ENCODE measurements around the gene PDE7B.

Gene PDE7B

DNA sequence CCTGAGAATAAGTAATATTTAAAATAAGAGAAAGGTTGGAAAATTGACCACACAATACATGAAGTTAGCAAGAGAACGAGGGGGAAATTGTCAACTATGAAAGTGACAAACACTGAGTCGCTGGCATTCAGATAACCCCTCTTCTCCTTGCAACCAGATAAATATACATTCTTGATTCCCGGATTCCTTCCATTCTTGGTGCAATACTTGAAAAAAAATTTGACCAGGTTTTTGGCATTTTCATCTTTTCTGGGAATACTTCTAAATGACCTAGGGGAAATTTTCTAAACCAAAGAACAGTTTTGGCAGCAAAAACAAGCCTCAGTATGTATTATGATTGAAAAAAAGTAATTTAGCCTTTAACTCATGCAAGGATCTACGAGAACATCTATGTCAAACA is 164.0 kb downstream of the PDE7B start:
- Histone ChIP-seq H3K27me3 (ENCODE audit: control insufficient read depth, insufficient read depth, low read length, poor library complexity, severe bottlenecking) (no peaks in the 10 kb centered on the region), H3K9me3 (ENCODE audit: control insufficient read depth, low read length) (no peaks in the 10 kb centered on the region), H3K4me1 (ENCODE audit: control insufficient read depth, insufficient read depth, low read length) (no peaks in the 10 kb centered on the region), H3K27ac (ENCODE audit: insufficient read depth, low read depth, low read length, poor library complexity, severe bottlenecking) (no peak overlapping the region), H3K36me3 (ENCODE audit: control insufficient read depth, insufficient read depth, low read length) (no peaks in the 10 kb centered on the region), H3K4me3 (ENCODE audit: insufficient read depth, low read depth, low read length) (no peak overlapping the region)
- 77 to 87% methylated on average over 3 to 4 of the region's 4 CpGs for WGBS, 2 experiments

DNA sequence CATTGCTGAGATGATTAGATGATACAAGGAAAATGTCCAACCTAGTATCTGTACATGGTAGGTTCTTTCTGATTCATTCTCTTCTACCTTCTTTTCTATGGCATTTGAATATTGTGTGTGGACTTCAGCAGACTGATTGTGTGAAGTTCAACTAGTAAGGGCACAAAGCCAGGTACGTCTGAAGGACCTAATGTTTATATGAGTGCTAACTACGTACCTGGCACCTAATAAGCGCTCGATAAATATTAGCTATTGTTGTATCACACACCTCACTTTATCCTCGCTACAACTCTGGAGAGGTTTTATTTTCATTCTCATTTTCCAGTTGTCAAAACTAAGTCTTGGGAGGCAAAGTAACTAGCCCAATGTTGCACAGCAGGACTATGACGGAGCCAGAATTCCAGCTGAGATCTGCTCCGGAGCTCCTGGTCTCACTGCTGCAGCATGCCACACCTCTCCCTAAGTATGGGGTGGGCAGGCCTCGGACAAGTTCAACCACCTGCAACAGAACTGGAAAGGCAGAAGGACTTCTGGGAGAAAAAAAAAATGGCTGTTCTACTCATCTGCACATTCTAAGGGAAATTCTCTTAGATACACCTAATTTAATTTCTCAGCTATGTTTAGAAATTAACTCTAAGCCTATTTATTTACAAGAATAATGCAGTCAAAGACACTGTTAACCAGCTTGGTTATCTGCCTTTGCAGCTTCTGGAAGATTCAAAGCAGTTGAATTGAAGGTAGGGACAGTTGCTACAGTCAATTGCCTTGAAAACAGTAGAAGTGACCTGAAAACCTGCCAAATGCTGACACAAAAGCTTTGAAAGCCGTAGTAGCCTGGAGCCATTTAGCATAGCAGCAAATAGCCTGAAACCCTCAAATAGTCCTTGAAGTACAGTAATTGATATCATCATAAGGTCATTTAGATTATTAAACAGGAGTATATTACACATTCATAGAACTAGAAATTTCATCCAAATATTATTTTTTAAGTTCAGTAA is 165.0 kb downstream of the PDE7B start:
- no peaks in the 10 kb centered on the region for H3K4me1 ChIP-seq (ENCODE audit: control insufficient read depth, insufficient read depth, low read length)
- WGBS, 2 experiments, result 86 to 87% methylated on average over 9 of the region's 9 CpGs
- H3K27ac ChIP-seq (ENCODE audit: insufficient read depth, low read depth, low read length, poor library complexity, severe bottlenecking), result no peak overlapping the region
- no peaks in the 10 kb centered on the region for H3K36me3 ChIP-seq (ENCODE audit: control insufficient read depth, insufficient read depth, low read length)
- no peak overlapping the region for H3K4me3 ChIP-seq (ENCODE audit: insufficient read depth, low read depth, low read length)
- H3K9me3 ChIP-seq (ENCODE audit: control insufficient read depth, low read length), result no peaks in the 10 kb centered on the region
- H3K27me3 ChIP-seq (ENCODE audit: control insufficient read depth, insufficient read depth, low read length, poor library complexity, severe bottlenecking), result no peaks in the 10 kb centered on the region

DNA sequence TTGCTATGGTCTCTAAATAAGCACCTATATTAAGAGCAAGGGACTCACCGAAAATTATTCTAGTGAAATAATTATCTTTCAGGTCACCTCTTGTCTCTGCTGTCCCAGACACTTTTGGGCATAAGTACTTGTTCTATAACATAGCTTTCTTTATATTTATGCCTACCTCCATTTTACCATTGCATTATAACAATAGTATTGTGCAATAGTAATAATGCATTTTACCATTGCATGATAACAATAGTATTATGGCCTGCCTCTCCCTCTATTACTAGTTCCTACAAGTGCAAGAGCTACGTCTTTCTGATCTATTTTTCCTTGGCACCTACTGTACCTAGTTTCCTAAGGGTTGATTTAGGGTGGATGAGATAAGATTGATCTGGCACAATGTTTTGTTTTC is 169.2 kb downstream of the PDE7B start:
- H3K27me3 ChIP-seq (ENCODE audit: control insufficient read depth, insufficient read depth, low read length, poor library complexity, severe bottlenecking), result no peaks in the 10 kb centered on the region
- no peaks in the 10 kb centered on the region for H3K9me3 ChIP-seq (ENCODE audit: control insufficient read depth, low read length)
- no peaks in the 10 kb centered on the region for H3K36me3 ChIP-seq (ENCODE audit: control insufficient read depth, insufficient read depth, low read length)
- H3K27ac ChIP-seq (ENCODE audit: insufficient read depth, low read depth, low read length, poor library complexity, severe bottlenecking), result no peak overlapping the region
- 97 to 100% methylated on average over 1 to 2 of the region's 2 CpGs for WGBS, 2 experiments
- no peak overlapping the region for H3K4me3 ChIP-seq (ENCODE audit: insufficient read depth, low read depth, low read length)
- H3K4me1 ChIP-seq (ENCODE audit: control insufficient read depth, insufficient read depth, low read length), result no peaks in the 10 kb centered on the region

DNA sequence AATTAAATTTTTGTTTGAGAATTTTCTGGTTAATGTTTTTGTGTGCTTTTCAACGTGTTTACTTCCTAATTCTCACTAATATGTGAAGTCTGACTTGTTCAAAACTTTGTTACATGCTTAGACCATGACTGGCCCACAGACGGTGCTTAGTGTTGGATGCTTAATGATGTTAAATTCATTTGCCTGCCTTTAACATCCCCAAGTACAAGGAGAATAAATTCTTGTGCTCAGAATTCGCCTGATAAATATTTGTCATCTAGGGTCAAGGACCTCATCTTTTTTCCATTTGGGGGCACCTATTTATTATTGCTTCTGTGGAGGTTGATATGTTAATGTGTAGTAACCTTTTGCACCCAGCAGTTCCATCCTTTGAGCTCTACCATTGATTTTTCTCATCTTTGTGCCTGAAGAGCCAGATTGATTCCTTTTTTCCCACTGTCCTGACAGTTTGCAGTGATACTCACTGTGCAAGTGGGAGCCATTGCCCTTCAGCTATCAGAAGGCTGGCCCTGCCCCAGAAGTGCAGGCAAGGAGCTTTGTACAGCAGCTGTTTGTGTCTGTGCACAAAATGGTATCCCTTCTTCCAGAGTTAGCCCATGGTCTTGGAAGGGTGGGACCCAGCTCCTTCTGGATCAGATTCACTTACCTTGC is 170.8 kb downstream of the PDE7B start:
- H3K27me3 ChIP-seq (ENCODE audit: control insufficient read depth, insufficient read depth, low read length, poor library complexity, severe bottlenecking), result no peaks in the 10 kb centered on the region
- no peaks in the 10 kb centered on the region for H3K4me1 ChIP-seq (ENCODE audit: control insufficient read depth, insufficient read depth, low read length)
- H3K27ac ChIP-seq (ENCODE audit: insufficient read depth, low read depth, low read length, poor library complexity, severe bottlenecking), result no peak overlapping the region
- H3K36me3 ChIP-seq (ENCODE audit: control insufficient read depth, insufficient read depth, low read length), result no peaks in the 10 kb centered on the region
- no peak overlapping the region for H3K4me3 ChIP-seq (ENCODE audit: insufficient read depth, low read depth, low read length)
- no peaks in the 10 kb centered on the region for H3K9me3 ChIP-seq (ENCODE audit: control insufficient read depth, low read length)
- WGBS, 2 experiments, result 83 to 86% methylated on average over 1 to 3 of the region's 3 CpGs

DNA sequence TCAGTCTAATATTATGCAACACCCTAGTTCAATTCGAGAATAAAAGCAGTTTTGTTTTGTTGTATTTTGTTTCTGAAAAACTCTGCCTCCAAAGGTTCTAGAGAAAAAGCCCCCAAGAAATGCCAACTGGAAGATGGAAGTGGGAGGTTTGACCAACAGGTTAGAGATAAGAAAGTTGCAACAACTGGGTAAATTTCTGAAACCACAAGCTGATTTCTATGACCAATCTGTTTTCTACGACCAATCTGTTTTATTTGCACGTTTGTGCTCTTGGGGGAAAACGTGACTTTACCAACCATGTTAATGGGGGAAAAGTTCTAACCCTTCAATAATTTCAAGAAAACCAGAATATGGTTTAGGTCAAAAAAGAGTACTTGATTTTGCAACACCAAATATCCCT is 173.2 kb downstream of the PDE7B start:
- H3K9me3 ChIP-seq (ENCODE audit: control insufficient read depth, low read length), result no peaks in the 10 kb centered on the region
- no peak overlapping the region for H3K4me3 ChIP-seq (ENCODE audit: insufficient read depth, low read depth, low read length)
- no peaks in the 10 kb centered on the region for H3K36me3 ChIP-seq (ENCODE audit: control insufficient read depth, insufficient read depth, low read length)
- H3K27me3 ChIP-seq (ENCODE audit: control insufficient read depth, insufficient read depth, low read length, poor library complexity, severe bottlenecking), result no peaks in the 10 kb centered on the region
- H3K27ac ChIP-seq (ENCODE audit: insufficient read depth, low read depth, low read length, poor library complexity, severe bottlenecking), result no peak overlapping the region
- WGBS, 2 experiments, result 86 to 95% methylated on average over 4 of the region's 4 CpGs
- H3K4me1 ChIP-seq (ENCODE audit: control insufficient read depth, insufficient read depth, low read length), result no peaks in the 10 kb centered on the region

DNA sequence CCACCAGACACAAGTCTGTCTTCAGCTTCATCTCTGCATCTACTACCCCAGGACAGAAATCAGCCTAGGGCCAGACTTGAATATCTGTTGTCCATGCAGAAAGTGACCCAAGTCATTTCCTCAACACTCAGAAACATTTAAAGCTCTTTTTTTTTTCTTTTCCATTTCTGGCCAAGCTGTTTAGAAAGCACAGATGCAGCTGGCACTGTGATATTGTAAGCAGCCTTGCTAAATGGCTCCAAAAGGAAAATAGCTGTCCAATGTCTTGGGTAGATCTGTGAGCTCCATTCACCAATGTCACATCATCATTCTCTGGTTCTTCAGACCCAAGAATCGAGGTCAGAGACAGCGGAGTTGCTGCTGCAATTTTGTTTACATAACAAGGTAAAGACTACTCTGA is 174.2 kb downstream of the PDE7B start:
- Histone ChIP-seq H3K9me3 (ENCODE audit: control insufficient read depth, low read length) (no peaks in the 10 kb centered on the region), H3K4me1 (ENCODE audit: control insufficient read depth, insufficient read depth, low read length) (no peaks in the 10 kb centered on the region), H3K4me3 (ENCODE audit: insufficient read depth, low read depth, low read length) (no peak overlapping the region), H3K27ac (ENCODE audit: insufficient read depth, low read depth, low read length, poor library complexity, severe bottlenecking) (no peak overlapping the region), H3K27me3 (ENCODE audit: control insufficient read depth, insufficient read depth, low read length, poor library complexity, severe bottlenecking) (no peaks in the 10 kb centered on the region), H3K36me3 (ENCODE audit: control insufficient read depth, insufficient read depth, low read length) (no peaks in the 10 kb centered on the region)
- WGBS, 2 experiments, result 88 to 90% methylated on average over 2 of the region's 2 CpGs

DNA sequence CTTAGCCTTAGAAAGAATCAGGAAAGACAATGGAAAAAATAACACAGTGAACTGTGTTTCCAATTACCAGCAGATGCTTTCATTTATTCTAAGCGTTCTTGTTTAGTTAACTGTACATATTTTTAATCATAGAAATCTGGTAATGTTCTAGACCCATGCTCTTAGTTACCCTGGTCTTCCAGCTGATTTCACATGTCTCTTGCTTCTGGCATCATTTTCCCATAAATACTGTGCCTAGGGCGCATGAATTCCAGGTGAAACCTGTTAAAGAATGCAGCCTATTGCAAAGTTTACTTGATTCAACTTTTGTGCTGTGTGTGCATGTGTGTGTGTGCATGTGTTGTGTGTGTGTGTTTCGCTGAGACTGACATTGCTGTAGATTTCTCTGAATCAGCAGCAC is 178.6 kb downstream of the PDE7B start:
- Histone ChIP-seq H3K27ac (ENCODE audit: insufficient read depth, low read depth, low read length, poor library complexity, severe bottlenecking) (no peak overlapping the region), H3K4me1 (ENCODE audit: control insufficient read depth, insufficient read depth, low read length) (no peaks in the 10 kb centered on the region), H3K4me3 (ENCODE audit: insufficient read depth, low read depth, low read length) (no peak overlapping the region), H3K9me3 (ENCODE audit: control insufficient read depth, low read length) (no peaks in the 10 kb centered on the region), H3K27me3 (ENCODE audit: control insufficient read depth, insufficient read depth, low read length, poor library complexity, severe bottlenecking) (no peaks in the 10 kb centered on the region), H3K36me3 (ENCODE audit: control insufficient read depth, insufficient read depth, low read length) (no peaks in the 10 kb centered on the region)
- WGBS, 2 experiments, result 90 to 93% methylated on average over 3 of the region's 3 CpGs

DNA sequence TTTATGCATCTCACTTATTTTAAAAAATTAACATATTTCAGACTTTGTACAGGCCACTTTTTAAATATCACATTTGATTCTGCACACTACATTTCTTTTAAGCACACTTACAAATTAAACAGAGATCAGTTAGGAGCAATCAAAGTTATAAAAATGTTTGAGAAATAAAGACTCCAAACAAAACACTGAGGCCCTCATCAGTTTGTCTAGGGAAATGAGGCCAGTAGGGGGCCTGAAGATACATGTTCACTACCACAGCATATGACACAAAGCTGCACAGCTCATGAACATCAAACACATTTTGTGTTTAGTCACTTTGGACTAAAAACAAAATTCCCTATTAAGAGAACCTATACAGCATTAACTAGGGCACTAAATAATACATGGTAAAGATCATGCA is 180.5 kb downstream of the PDE7B start:
- Histone ChIP-seq H3K36me3 (ENCODE audit: control insufficient read depth, insufficient read depth, low read length) (no peaks in the 10 kb centered on the region), H3K9me3 (ENCODE audit: control insufficient read depth, low read length) (no peaks in the 10 kb centered on the region), H3K27me3 (ENCODE audit: control insufficient read depth, insufficient read depth, low read length, poor library complexity, severe bottlenecking) (no peaks in the 10 kb centered on the region), H3K4me1 (ENCODE audit: control insufficient read depth, insufficient read depth, low read length) (no peaks in the 10 kb centered on the region), H3K27ac (ENCODE audit: insufficient read depth, low read depth, low read length, poor library complexity, severe bottlenecking) (no peak overlapping the region), H3K4me3 (ENCODE audit: insufficient read depth, low read depth, low read length) (no peak overlapping the region)

DNA sequence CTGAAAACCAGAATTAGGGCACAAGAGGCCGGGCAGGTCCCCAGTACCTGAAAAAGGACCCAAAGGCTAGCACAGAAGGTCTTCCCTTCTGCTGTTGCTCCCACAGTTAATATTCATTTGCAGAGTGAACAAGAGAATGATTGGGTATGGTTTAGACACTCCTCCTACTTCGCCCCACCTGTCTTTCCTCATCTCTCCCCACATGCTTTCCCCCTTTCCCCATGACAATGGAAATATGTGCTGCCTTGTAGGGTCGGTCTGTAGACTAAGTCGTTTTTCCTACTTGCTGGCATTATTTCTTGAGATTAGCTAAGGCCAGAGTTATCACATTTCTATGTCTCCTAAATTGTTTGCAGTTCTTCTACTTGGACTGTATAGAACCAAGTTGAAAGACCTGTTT is 181.9 kb downstream of the PDE7B start:
- Histone ChIP-seq H3K27me3 (ENCODE audit: control insufficient read depth, insufficient read depth, low read length, poor library complexity, severe bottlenecking) (no peaks in the 10 kb centered on the region), H3K4me3 (ENCODE audit: insufficient read depth, low read depth, low read length) (no peak overlapping the region), H3K36me3 (ENCODE audit: control insufficient read depth, insufficient read depth, low read length) (no peaks in the 10 kb centered on the region), H3K4me1 (ENCODE audit: control insufficient read depth, insufficient read depth, low read length) (peaks cover 8% of the 10 kb centered on the region), H3K27ac (ENCODE audit: insufficient read depth, low read depth, low read length, poor library complexity, severe bottlenecking) (no peak overlapping the region), H3K9me3 (ENCODE audit: control insufficient read depth, low read length) (no peaks in the 10 kb centered on the region)
- whole genome bisulfite sequencing, 2 experiments, result 87 to 89% methylated on average over 4 of the region's 4 CpGs

DNA sequence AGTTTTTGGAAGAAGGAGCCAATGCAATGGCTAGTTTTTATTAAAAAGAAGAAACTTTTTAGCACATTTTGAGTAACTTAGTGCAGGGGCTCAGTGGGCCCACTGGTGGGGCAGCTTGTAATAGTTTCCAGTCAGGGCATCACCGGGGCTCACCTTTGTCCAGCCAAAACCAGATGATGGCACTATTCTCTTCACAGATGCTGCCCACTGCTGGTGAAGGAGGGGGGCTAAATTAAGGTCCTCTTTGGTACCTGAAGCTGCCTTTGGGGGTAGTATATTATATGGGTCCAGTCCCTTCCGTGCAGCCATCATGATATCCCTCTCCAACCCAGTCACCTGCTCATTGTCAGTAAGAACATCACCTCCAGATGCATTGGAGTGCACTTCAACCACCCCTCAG is 182.9 kb downstream of the PDE7B start:
- Histone ChIP-seq H3K36me3 (ENCODE audit: control insufficient read depth, insufficient read depth, low read length) (no peaks in the 10 kb centered on the region), H3K4me3 (ENCODE audit: insufficient read depth, low read depth, low read length) (no peak overlapping the region), H3K4me1 (ENCODE audit: control insufficient read depth, insufficient read depth, low read length) (peaks cover 8% of the 10 kb centered on the region), H3K9me3 (ENCODE audit: control insufficient read depth, low read length) (no peaks in the 10 kb centered on the region), H3K27me3 (ENCODE audit: control insufficient read depth, insufficient read depth, low read length, poor library complexity, severe bottlenecking) (no peaks in the 10 kb centered on the region), H3K27ac (ENCODE audit: insufficient read depth, low read depth, low read length, poor library complexity, severe bottlenecking) (no peak overlapping the region)
- WGBS, 2 experiments, result 68 to 72% methylated on average over 2 of the region's 2 CpGs
